Immature natural killer cell (primary cell): ENCODE measurements around the gene LPIN1. TPM values are rescaled to one million over a fixed set of nuclear protein-coding genes. Genes with fewer than 3 reads are reported as not detected.
A peak's percentile ranks its signal among the peaks of the same experiment; 100 is the strongest.

Experiments
- DNase-seq, 3 donors: peaks; one replicate each; pipeline ENCODE4 v3.0.0; 2022; ENCODE audit warnings: mixed read lengths in 1 of 3
- H3K27ac Mint-ChIP-seq, 6 donors: one replicate each; pipeline ENCODE4 v1.8.0; 2020; ENCODE audit warnings: mixed read lengths in 6 of 6, mild to moderate bottlenecking in 5 of 6, inconsistent platforms in 4 of 6, moderate library complexity in 3 of 6
- H3K27me3 Mint-ChIP-seq, 3 donors: one replicate each; pipeline ENCODE4 v1.8.0; 2020 to 2021; ENCODE audit warnings: low read depth in 3 of 3, mild to moderate bottlenecking in 3 of 3, mixed read lengths in 3 of 3, moderate library complexity in 3 of 3, inconsistent platforms in 1 of 3
- H3K36me3 Mint-ChIP-seq, 3 donors: one replicate each; pipeline ENCODE4 v1.8.0; 2020; ENCODE audit warnings: mixed read lengths in 3 of 3, inconsistent platforms in 2 of 3, mild to moderate bottlenecking in 2 of 3
- H3K4me1 Mint-ChIP-seq, 2 donors: one replicate each; pipeline ENCODE4 v1.8.0; 2020; ENCODE audit warnings: inconsistent platforms in 2 of 2, mild to moderate bottlenecking in 2 of 2, mixed read lengths in 2 of 2, moderate library complexity in 1 of 2
- H3K4me3 Mint-ChIP-seq, 5 donors: one replicate each; pipeline ENCODE4 v1.8.0; 2020; ENCODE audit warnings: mild to moderate bottlenecking in 5 of 5, mixed read lengths in 5 of 5, inconsistent platforms in 3 of 5, moderate library complexity in 3 of 5
- H3K9me3 Mint-ChIP-seq, 6 donors: one replicate each; pipeline ENCODE4 v1.8.0; 2020; ENCODE audit warnings: mild to moderate bottlenecking in 6 of 6, mixed read lengths in 6 of 6, inconsistent platforms in 4 of 6, moderate library complexity in 3 of 6
- polyA plus RNA-seq, 3 donors: library from polyadenylated mRNA; unstranded; fragments of 300-500 nt; fragmentation: Illumina TruSeq; gene quantifications; one replicate each; pipeline ENCODE4 v1.2.3, GENCODE V29; 2021

The LPIN1 gene
- polyA plus RNA-seq, 3 donors from 2014 or later, result 14.1 to 34.0 (median 16.3) TPM

DNA sequence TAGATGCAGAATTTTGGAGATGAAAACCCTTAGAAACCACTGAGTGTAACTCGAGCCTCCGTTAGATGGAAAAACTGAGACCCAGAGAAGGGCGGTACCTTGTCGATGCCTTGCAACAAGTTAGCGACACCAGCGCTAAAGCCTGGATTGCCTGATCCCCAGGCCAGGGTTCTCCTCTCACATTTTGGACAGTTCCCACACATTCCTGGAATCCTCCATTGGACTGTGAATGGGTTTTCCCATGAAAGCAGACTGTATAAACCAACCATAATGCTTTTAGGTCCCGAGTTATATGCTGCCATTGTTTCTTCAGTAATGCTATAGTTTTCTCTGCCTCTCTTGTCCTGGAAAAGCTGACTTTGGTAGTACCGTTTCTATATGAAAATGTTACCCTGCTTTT lies 37.1 kb upstream of the LPIN1 start:
- Mint-ChIP-seq H3K4me1 (no peaks in the 10 kb centered on the region), H3K4me3 (no peak overlapping the region), H3K27ac (no peak overlapping the region), H3K9me3 (peaks cover 0 to 1% (median 0%) of the 10 kb centered on the region in 6 donors), H3K27me3 (peaks cover 0 to 5% (median 2%) of the 10 kb centered on the region in 3 donors), H3K36me3 (peaks cover 0 to 3% (median 0%) of the 10 kb centered on the region in 3 donors)
- DNase-seq, result no peak

- peaks cover 0 to 4% (median 2%) of the 10 kb centered on the region in 3 donors for H3K27me3 Mint-ChIP-seq
- H3K36me3 Mint-ChIP-seq, result peaks cover 0 to 3% (median 0%) of the 10 kb centered on the region in 3 donors
- no peak overlapping the region for H3K4me3 Mint-ChIP-seq
- DNase-seq, result no peak
- no peak overlapping the region for H3K27ac Mint-ChIP-seq
- peaks cover 0 to 1% (median 0%) of the 10 kb centered on the region in 6 donors for H3K9me3 Mint-ChIP-seq
- H3K4me1 Mint-ChIP-seq, result no peaks in the 10 kb centered on the region
Observed at GRCh38 chr2:11710210-11710609, 36.2 kb upstream of the LPIN1 start.

DNA sequence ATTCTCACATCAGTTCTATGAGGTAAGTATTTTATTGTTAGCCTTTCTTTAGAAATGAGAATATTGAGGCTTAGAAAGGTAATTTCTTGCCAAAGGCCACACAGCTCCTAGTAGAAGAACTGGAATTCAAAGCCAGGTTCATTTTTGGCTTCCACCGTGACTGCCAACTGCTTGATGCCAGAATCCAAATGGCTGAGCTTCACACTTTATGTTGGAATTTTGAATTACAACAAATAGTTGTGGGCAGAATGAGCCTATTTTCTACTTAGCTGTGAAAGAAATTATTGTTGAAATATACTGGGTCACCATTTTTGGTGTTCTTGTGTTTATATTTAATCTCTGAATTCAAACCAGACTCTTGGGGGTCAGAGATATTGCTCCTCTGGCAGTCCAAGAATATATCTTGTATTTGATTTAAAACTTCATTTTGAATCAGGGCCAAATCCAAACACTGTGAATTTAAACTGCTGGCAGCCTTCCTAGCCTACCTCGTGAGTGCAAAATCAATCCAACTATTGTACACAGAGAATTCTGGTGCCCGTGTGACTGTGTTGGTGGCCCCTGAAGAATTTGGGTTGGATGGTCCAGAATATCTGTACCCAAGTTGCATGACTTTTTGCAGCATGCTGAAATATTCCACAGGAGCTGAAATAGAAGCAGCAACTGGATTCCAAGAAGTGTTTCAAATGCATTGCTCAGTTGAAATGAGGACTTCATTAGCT lies 35.6 kb upstream of the LPIN1 start:
- Mint-ChIP-seq H3K4me3 (no peak overlapping the region), H3K9me3 (no peaks in the 10 kb centered on the region), H3K27me3 (peaks cover 0 to 3% (median 2%) of the 10 kb centered on the region in 3 donors), H3K36me3 (peaks cover 0 to 3% (median 0%) of the 10 kb centered on the region in 3 donors), H3K4me1 (no peaks in the 10 kb centered on the region), H3K27ac (no peak overlapping the region)
- DNase-seq, result no peak

DNA sequence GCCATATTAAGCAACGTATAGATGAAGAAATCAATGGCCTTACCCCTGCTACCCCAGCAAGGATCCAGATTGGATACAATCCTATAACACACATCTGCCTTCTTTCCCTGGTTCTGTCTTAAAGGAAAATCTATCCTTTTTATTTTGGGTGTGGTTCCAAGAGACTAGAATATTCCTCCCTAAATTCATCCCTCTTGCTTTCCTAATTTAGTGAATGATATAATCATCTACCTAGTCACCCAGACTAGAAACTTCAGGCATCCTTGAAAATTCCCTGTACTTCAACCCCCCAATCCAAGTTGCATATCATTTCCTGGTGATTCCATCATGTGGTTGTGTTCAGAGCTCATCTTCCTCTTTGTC lies 35.1 kb upstream of the LPIN1 start:
- Mint-ChIP-seq H3K4me3 (no peak overlapping the region), H3K36me3 (peaks cover 0 to 3% (median 0%) of the 10 kb centered on the region in 3 donors), H3K27me3 (peaks cover 2 to 3% (median 2%) of the 10 kb centered on the region in 3 donors), H3K9me3 (no peaks in the 10 kb centered on the region), H3K27ac (no peak overlapping the region), H3K4me1 (no peaks in the 10 kb centered on the region)
- DNase-seq, result no peak

DNA sequence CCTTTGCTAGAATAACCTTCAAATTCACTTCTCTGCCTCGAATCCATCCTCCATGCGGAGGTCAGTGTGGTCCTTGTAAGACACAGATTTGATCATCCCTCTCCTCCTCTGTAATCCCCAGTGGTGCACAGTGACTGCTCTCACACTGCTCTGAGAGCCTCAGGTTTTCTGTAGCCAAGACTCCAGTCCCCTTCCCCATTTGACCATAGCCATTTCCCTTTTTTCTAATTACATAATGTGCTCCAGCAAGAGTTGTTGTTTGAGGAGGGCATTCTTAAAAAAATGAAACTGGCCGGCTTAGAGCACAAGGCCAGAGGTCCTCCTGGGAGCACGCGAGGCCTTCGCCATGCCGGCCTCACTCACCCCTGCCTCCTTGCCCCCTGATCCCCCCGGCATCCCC lies 34.7 kb upstream of the LPIN1 start:
- H3K9me3 Mint-ChIP-seq, result no peaks in the 10 kb centered on the region
- H3K27ac Mint-ChIP-seq, result no peak overlapping the region
- H3K4me3 Mint-ChIP-seq, result no peak overlapping the region
- DNase-seq, result no peak
- peaks cover 2 to 3% (median 2%) of the 10 kb centered on the region in 3 donors for H3K27me3 Mint-ChIP-seq
- peaks cover 0 to 3% (median 0%) of the 10 kb centered on the region in 3 donors for H3K36me3 Mint-ChIP-seq
- no peaks in the 10 kb centered on the region for H3K4me1 Mint-ChIP-seq

DNA sequence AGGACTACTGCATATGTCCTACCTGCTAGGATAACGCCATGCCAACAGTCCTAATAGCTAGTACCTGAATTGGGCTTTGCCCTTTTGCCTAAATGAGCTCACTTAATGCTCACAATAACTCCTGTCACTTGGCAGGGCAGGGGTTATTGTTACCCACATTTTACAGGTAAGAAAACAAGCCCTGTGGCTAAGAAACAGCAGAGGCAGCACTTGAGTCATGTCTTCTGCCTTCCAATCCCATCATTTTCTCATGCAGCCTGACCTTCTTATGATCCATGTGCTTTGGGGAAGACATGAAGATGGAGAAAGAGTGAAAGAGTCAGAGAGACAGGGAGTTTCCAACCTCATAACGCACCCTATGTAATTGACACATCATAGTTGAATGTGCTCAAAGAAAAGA lies 33.6 kb upstream of the LPIN1 start:
- Mint-ChIP-seq H3K4me3 (no peak overlapping the region), H3K36me3 (no peaks in the 10 kb centered on the region), H3K27ac (no peak overlapping the region), H3K4me1 (no peaks in the 10 kb centered on the region), H3K9me3 (no peaks in the 10 kb centered on the region), H3K27me3 (peaks cover 0 to 4% (median 2%) of the 10 kb centered on the region in 3 donors)
- DNase-seq, result no peak

DNA sequence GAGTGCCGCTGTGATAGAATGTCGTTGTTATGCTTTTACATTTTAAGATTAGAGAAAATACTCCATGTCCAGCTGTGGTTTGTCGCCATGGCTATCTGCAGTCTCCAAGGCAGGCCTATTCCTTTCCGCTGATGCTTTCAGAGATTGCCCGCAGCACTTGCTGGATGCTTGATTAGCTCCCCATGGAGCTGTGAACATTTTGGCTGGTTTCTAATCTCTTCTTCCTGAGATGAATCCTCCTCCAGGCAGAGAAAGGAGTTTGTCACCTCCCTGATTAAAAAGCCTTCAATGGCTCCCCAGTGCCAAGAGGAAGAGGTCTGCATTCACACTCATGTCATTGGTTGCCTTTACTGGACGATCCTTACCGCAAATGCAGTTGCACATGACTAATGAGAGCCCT lies 32.6 kb upstream of the LPIN1 start:
- no peak overlapping the region for H3K27ac Mint-ChIP-seq
- no peak for DNase-seq
- no peaks in the 10 kb centered on the region for H3K9me3 Mint-ChIP-seq
- H3K27me3 Mint-ChIP-seq, result peaks cover 0 to 4% (median 2%) of the 10 kb centered on the region in 3 donors
- no peaks in the 10 kb centered on the region for H3K36me3 Mint-ChIP-seq
- no peaks in the 10 kb centered on the region for H3K4me1 Mint-ChIP-seq
- no peak overlapping the region for H3K4me3 Mint-ChIP-seq

DNA sequence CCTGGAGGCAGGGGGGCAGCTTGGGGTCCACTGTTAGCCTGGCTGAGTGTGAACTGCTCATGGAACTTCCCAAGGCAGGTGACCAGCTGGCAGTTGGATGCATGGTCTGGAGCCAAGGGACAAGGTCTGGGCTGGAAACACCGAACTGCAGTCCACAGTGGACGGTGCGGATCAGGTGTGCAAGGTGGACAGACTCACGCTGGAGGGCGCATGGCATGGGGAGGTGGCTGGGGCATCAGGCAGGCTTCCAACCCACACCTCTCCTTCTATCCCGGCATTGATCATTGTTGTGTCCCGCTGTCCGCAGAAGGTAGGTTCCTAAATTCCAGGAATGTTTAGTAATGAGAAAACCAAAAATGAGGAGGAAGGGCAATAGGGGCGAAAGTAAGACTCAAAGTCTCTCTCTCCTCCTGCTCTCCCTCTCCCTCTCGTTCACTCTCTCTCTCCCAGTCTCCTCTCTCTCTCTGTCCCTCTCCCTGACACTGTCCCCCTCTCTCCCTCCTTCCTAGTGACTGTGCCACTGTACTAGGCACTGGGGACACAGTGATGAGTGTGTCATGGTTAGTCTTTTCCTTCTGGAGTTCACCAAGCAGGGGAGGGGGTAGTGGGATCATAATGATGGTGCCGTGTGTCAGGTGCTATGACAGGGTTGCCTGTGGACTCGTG lies 30.3 kb upstream of the LPIN1 start:
- Mint-ChIP-seq H3K36me3 (peaks cover 0 to 4% (median 0%) of the 10 kb centered on the region in 3 donors), H3K4me1 (peaks cover 9 to 11% of the 10 kb centered on the region in 2 donors), H3K9me3 (no peaks in the 10 kb centered on the region), H3K27ac (no peak overlapping the region), H3K4me3 (no peak overlapping the region), H3K27me3 (peaks cover 2 to 4% (median 2%) of the 10 kb centered on the region in 3 donors)
- no peak for DNase-seq

- DNase-seq, result no peak
- peaks cover 0 to 4% (median 0%) of the 10 kb centered on the region in 3 donors for H3K36me3 Mint-ChIP-seq
- no peaks in the 10 kb centered on the region for H3K9me3 Mint-ChIP-seq
- no peak overlapping the region for H3K4me3 Mint-ChIP-seq
- H3K27ac Mint-ChIP-seq, result no peak overlapping the region
- H3K4me1 Mint-ChIP-seq, result peaks cover 9 to 11% of the 10 kb centered on the region in 2 donors
- peaks cover 2 to 4% (median 2%) of the 10 kb centered on the region in 3 donors for H3K27me3 Mint-ChIP-seq
Observed at GRCh38 chr2:11716689-11717321, 29.6 kb upstream of the LPIN1 start.

- Mint-ChIP-seq H3K4me1 (peaks cover 9 to 11% of the 10 kb centered on the region in 2 donors), H3K27ac (no peak overlapping the region), H3K27me3 (peaks cover 2 to 4% (median 2%) of the 10 kb centered on the region in 3 donors), H3K4me3 (no peak overlapping the region), H3K9me3 (no peaks in the 10 kb centered on the region), H3K36me3 (peaks cover 0 to 4% (median 0%) of the 10 kb centered on the region in 3 donors)
- DNase-seq, result no peak
Observed at GRCh38 chr2:11717623-11718022, 28.8 kb upstream of the LPIN1 start.

GRCh38 chr2:11718606-11719005 lies 27.8 kb upstream of the LPIN1 start:
- Mint-ChIP-seq H3K36me3 (peaks cover 0 to 4% (median 0%) of the 10 kb centered on the region in 3 donors), H3K27me3 (peaks cover 2 to 4% (median 2%) of the 10 kb centered on the region in 3 donors), H3K27ac (no peak overlapping the region), H3K4me1 (peaks cover 9 to 11% of the 10 kb centered on the region in 2 donors), H3K9me3 (no peaks in the 10 kb centered on the region), H3K4me3 (no peak overlapping the region)
- no peak for DNase-seq

DNA sequence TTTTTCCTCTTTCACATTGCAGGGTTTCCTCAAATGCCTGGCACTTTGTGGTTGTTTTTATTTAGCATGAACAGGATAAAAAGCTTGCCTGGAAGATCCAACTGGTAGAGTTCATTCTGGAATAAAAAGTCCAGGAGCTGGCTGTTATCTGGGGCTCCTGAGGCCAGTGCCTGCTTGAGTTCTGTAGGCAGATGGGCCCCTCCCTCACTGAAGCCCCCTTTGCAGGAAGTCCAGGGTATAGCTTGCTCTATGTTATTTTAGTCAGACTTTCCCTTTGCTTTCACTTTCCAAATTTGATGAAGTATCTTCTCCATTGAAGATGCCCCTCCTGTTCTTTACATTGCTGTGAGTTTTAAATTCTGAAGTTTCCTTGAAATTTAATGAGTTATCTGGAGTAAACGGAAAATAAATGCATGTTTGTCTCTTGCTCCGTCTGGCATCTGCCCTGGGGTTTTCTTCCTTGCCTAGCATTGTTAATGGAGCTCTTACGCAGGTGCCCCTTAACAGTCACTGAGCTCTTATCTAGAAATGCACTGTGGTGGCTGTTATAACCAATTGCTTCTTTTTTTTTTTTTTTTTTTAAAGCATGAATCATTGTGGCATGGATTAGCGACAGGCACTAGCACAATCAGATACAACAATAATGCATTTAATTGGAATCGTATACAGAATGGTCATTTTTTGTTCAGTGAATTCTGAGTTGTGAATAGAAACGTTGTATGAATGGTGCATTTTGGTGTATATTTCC lies 27.0 kb upstream of the LPIN1 start:
- peak overlapping the region in 2 of 6 donors; percentile 4 to 65 for H3K27ac Mint-ChIP-seq
- no peak for DNase-seq
- peaks cover 9 to 11% of the 10 kb centered on the region in 2 donors for H3K4me1 Mint-ChIP-seq
- peaks cover 2 to 6% (median 2%) of the 10 kb centered on the region in 3 donors for H3K27me3 Mint-ChIP-seq
- peak overlapping the region; percentile 63 to 81 (median 77) for H3K4me3 Mint-ChIP-seq
- peaks cover 0 to 4% (median 0%) of the 10 kb centered on the region in 3 donors for H3K36me3 Mint-ChIP-seq
- H3K9me3 Mint-ChIP-seq, result no peaks in the 10 kb centered on the region

DNA sequence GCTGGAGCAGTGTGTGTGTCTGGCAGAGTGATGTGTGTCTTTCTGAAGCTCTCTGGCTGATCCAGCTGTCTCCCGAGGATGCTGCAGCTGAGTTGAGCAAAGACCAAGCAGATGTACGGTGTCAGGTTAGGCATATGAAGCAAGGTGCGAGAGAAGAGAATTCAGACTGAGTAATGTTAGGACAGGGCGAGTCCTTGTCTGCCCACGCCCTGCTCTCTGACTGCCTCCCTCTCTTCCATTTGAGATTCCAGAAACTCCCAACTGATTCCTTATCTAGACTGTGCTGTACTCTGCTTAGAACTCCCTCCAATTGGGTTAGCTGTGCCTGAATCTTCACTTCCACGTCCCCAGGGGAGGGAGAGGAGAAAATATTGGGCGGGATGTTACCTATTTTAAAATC lies 25.7 kb upstream of the LPIN1 start:
- peaks cover 9 to 11% of the 10 kb centered on the region in 2 donors for H3K4me1 Mint-ChIP-seq
- no peak overlapping the region for H3K27ac Mint-ChIP-seq
- DNase-seq, result no peak
- peaks cover 0 to 4% (median 0%) of the 10 kb centered on the region in 3 donors for H3K36me3 Mint-ChIP-seq
- H3K4me3 Mint-ChIP-seq, result no peak overlapping the region
- H3K9me3 Mint-ChIP-seq, result no peaks in the 10 kb centered on the region
- H3K27me3 Mint-ChIP-seq, result peaks cover 2 to 6% (median 2%) of the 10 kb centered on the region in 3 donors
